HG03280 (cell line): Measurements from ENCODE around the gene VEGFA.

Experiments used
- ATAC-seq: cut with Tn5 transposase; IDR thresholded peaks from one replicate; pipeline ENCODE4 v1.9.1; 2021; ENCODE audit warnings: mild to moderate bottlenecking, moderate library complexity; ENCODE audit not compliant: unreplicated experiment

The VEGFA gene

DNA sequence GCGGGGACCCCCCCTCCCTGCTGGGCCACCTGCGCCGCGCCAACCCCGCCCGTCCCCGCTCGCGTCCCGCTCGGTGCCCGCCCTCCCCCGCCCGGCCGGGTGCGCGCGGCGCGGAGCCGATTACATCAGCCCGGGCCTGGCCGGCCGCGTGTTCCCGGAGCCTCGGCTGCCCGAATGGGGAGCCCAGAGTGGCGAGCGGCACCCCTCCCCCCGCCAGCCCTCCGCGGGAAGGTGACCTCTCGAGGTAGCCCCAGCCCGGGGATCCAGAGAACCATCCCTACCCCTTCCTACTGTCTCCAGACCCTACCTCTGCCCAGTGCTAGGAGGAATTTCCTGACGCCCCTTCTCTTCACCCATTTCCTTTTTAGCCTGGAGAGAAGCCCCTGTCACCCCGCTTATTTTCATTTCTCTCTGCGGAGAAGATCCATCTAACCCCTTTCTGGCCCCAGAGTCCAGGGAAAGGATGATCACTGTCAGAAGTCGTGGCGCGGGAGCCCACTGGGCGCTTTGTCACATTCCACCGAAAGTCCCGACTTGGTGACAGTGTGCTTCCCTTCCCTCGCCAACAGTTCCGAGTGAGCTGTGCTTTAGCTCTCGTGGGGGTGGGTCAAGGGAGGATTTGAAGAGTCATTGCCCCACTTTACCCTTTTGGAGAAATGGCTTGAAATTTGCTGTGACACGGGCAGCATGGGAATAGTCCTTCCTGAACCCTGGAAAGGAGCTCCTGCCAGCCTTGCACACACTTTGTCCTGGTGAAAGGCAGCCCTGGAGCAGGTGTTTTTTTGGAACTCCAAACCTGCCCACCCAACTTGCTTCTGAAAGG is 2.1 kb downstream of the VEGFA start:
- ATAC-seq, result no peak

DNA sequence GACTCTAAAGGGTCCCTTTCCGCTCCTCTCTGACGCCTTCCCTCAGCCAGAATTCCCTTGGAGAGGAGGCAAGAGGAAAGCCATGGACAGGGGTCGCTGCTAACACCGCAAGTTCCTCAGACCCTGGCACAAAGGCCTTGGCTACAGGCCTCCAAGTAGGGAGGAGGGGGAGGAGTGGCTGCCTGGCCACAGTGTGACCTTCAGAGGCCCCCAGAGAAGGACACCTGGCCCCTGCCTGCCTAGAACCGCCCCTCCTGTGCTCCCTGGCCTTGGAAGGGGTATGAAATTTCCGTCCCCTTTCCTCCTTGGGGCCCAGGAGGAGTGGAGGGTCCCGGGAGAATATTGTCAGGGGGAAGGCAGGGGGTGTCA is 2.7 kb downstream of the VEGFA start:
- no peak for ATAC-seq

- peak; percentile 31 for ATAC-seq
These were observed 3.3 kb downstream of the VEGFA start for GRCh38 chr6:43773050-43773979.

GRCh38 chr6:43773980-43774775 is 4.2 kb downstream of the VEGFA start:
- no peak for ATAC-seq

GRCh38 chr6:43774776-43775534 is 4.9 kb downstream of the VEGFA start:
- ATAC-seq, result no peak

- ATAC-seq, result no peak
These were observed 5.5 kb downstream of the VEGFA start for GRCh38 chr6:43775535-43775885.

- no peak for ATAC-seq
These were observed 6.2 kb downstream of the VEGFA start for GRCh38 chr6:43776115-43776798.

DNA sequence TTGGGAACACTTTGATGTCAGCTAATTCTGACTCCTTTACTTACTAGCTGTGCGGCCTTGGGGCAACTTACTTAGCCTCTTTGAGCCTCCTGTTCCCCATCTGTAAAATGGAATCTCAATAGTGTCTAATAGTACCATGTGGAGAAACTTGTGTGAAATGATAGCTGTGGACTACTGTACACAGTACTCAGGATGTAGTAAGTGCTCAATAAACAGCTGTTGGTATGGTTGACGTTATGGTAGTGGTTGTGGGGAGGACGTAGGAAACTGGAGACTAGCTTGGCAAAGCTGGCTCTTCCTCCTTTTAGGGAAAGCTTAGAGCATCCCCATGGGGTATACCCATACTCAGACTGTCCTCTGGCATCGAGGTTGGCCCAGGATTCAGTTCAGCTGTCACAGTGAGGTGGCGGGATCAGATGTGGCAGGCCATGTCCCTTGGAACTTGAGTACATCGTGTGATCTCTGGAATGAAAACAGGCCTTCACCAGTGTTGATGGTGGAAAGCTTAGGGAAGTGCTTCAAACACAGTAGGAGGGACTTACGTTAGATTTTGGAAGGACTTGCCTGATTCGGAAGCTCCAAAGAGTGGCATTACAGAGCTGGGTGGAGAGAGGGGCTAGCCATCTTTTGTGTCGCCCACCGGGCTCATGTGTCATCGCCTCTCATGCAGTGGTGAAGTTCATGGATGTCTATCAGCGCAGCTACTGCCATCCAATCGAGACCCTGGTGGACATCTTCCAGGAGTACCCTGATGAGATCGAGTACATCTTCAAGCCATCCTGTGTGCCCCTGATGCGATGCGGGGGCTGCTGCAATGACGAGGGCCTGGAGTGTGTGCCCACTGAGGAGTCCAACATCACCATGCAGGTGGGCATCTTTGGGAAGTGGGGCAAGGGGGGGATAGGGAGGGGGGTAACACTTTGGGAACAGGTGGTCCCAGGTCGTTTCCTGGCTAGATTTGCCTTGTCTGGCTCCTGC is 7.1 kb downstream of the VEGFA start:
- no peak for ATAC-seq

GRCh38 chr6:43778131-43778855 is 8.3 kb downstream of the VEGFA start:
- no peak for ATAC-seq

- no peak for ATAC-seq
These were observed 9.2 kb downstream of the VEGFA start for GRCh38 chr6:43778976-43779851.

DNA sequence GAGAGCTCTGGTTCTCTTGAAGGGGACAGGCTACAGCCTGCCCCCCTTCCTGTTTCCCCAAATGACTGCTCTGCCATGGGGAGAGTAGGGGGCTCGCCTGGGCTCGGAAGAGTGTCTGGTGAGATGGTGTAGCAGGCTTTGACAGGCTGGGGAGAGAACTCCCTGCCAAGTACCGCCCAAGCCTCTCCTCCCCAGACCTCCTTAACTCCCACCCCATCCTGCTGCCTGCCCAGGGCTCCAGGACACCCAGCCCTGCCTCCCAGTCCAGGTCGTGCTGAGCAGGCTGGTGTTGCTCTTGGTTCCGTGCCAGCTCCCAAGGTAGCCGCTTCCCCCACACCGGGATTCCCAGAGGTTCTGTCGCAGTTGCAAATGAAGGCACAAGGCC is 9.8 kb downstream of the VEGFA start:
- ATAC-seq, result no peak

- no peak for ATAC-seq
These were observed 10.3 kb downstream of the VEGFA start for GRCh38 chr6:43780293-43780692.

- ATAC-seq, result no peak
These were observed 11.2 kb downstream of the VEGFA start for GRCh38 chr6:43780941-43781928.

GRCh38 chr6:43781941-43782704 is 12.1 kb downstream of the VEGFA start:
- ATAC-seq, result no peak
